HG02642 (cell line): Measurements from ENCODE around the gene TAS1R1.

ENCODE experiments used
- ATAC-seq: cut with Tn5 transposase; IDR thresholded peaks from one replicate; pipeline ENCODE4 v1.9.1; 2021; ENCODE audit warnings: mild to moderate bottlenecking; ENCODE audit not compliant: unreplicated experiment, poor library complexity

Gene TAS1R1

DNA sequence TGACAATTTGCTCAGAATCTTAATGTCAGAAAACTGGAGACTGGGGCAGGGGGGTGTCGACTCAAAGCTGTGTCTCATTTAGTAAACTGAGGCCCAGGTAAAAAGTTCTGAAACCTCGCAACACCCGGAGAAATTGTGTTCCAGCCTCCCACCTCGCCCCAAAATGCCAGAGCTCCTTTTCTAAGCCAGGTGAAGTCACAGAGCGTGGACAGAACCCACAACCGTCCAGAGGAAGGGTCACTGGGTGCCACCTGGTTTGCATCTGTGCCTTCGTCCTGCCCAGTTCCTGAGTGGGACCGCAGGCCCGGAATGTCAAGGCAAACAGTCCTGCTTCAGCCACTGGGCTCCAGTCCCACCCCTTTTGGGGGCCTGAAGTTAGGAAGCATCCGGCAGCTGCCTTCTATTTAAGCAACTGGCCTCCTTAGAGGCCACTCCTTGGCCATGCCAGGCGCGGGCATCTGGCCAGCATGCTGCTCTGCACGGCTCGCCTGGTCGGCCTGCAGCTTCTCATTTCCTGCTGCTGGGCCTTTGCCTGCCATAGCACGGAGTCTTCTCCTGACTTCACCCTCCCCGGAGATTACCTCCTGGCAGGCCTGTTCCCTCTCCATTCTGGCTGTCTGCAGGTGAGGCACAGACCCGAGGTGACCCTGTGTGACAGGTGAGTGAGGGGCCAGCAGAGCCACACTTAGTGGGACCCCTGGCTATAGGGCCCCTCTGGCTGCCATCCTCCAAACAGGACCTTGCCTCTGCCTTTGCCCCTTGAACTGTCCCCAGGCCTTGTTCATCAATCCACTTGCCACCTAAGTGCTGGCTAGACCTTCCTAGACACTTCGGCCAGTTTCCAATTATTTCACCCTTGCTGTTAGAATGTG lies at the start of gene TAS1R1:
Gene TAS1R1, plus strand, starts transcription at position 401 of the 872 bp plus-strand sequence. Its CDS starts 67 bp downstream, at position 468.
- ATAC-seq = no peak

GRCh38 chr1:6505367-6506209 lies 49.5 kb upstream of the TAS1R1 start:
- no peak for ATAC-seq

- ATAC-seq = no peak
Observed at GRCh38 chr1:6506210-6507036, 48.7 kb upstream of the TAS1R1 start.

DNA sequence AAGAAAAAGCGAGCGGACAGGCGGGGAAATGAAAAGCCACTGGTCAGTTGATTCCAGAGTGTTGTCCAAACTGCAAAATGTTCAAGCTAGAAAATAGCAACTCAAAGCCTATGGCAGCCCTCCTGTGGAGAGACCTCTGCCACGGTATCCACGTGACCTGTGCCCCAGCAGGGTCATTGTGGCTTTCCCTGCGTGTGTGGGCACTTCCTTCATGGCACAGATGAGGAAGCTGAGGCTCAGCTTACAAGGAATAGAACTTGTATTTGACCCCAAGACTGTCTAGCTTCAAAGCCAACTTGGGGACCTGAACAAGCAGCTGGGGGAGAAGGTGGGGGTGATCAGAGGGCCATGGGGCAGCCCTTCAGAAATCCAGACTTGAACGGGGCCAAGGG lies 48.1 kb upstream of the TAS1R1 start:
- ATAC-seq = no peak

GRCh38 chr1:6507461-6507911 lies 47.6 kb upstream of the TAS1R1 start:
- ATAC-seq = no peak

- no peak for ATAC-seq
Observed at GRCh38 chr1:6508154-6508815, 46.8 kb upstream of the TAS1R1 start.

DNA sequence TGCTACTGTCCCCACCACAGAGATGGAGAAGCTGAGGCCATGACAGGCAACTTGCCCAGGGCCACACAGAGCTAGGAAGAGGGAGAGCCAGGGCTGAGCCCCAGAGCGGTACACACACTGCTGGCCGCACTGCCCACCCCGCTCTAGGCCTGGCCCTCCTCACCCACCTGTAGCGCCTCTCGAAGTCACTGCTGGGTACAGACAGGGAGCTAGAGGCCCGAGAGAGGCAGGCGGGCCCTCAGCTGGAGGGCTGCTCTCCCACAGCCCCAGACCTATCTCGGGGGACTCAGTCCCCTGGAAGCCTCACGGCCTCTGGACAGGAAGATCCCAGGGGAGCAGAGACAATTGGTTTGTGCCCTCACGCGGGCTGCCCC lies 46.3 kb upstream of the TAS1R1 start:
- ATAC-seq = no peak

DNA sequence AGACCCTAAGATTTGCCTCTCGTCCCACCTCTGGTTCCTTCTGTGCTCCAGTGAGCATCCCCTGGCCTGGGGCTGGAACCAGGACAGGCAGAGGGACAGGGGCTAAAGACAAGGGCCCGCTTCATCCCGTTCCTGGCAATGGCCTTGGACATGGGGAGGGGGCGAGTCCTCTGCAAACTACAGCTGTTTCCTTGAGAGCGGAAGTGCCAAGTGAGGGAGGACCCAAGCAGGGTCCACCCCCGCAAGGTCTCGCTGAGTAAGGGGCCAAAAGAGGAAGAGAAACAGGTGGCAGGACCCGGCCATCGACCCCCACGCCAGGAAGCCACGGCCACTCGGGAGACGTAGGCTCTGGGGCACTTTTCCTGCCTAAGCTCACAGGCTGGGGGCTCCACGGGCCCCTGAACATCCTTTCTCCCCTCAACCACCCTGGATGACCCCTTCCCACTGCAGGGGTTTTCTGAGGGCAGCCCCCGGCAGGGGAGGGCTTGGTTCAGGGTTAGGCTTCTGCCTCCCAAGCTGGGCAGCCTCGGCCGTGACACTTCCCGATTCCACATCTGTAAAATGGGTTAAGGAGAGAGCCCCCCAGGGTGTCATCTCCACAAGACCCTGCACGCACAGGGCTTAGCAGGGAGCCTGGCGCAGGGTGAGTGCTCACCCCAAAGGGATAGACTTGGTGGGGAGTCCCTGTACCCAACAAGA lies 45.7 kb upstream of the TAS1R1 start:
- no peak for ATAC-seq

GRCh38 chr1:6509919-6510291 lies 45.2 kb upstream of the TAS1R1 start:
- no peak for ATAC-seq

- ATAC-seq = no peak
Observed at GRCh38 chr1:6510493-6510892, 44.6 kb upstream of the TAS1R1 start.

- no peak for ATAC-seq
Observed at GRCh38 chr1:6511056-6511455, 44.1 kb upstream of the TAS1R1 start.

- no peak for ATAC-seq
Observed at GRCh38 chr1:6511561-6512244, 43.4 kb upstream of the TAS1R1 start.

GRCh38 chr1:6512245-6512907 lies 42.7 kb upstream of the TAS1R1 start:
- ATAC-seq = no peak

DNA sequence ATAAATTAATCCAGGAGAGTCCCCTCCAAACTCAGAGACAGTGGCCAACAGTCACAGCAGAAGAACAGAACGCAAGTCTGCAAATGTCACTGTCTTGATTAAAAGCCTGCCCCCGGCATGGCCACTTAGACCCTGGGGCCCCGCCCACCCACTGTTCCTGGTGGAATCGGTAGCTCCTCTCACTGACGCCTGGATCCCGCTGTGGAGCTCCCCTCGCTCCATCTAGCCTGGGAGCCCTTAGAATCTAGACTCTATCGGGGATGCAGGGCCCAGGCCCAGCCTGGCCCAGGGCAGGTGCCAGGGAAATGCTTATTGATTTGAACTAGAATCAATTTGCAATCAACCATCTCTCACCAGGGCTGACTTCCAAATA lies 42.2 kb upstream of the TAS1R1 start:
- no peak for ATAC-seq

DNA sequence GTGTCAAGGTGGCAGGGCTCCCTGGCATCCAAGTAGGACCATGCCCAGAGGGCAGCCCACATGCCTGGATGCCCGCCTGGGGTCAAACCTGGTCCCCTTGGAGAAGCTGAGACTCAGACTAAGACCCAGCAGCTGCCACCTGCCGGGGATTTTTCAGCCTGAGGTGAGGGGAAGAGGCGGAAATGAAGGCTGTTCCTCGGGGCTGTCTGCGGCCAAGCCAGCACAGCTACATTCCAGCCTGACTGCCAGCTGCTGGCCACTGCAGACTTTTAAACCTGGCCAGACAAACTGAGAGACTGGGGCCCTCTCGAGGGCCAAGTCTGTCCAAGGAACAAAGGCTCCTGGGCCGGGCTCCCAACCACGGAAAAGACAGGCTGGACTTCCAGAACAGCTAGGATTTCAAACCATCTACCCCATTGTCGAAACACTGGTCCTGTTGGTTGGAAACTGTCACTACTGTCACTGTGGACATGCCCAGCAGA lies 41.7 kb upstream of the TAS1R1 start:
- no peak for ATAC-seq

DNA sequence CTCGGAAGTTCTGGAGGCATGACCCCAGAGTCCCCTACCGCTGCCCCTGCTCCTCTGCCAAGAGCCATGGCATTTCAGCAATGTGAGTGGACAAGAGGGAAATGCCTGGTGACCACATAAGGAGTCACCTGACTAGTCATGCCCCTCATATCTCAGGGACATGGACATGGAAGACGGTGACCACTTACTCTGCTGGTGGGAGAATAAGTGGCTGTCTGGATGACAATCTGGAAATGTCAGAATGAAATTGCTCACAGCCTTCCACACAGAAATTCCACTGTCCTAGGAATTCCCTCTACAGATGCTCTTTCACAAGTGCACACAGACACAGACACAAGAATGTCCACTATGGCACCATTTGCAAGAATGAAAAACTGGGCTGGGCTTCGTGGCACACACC lies 39.3 kb upstream of the TAS1R1 start:
- no peak for ATAC-seq

- no peak for ATAC-seq
Observed at GRCh38 chr1:6517435-6517851, 37.7 kb upstream of the TAS1R1 start.

- no peak for ATAC-seq
Observed at GRCh38 chr1:6519491-6519934, 35.6 kb upstream of the TAS1R1 start.
